Testis (tissue), 3 donors: ENCODE measurements around the gene CHRNA7. TPM values are rescaled to one million over a fixed set of nuclear protein-coding genes. Genes with fewer than 3 reads are reported as not detected.
"Not testable (repeated sequence)": the region's sequence is repeated elsewhere in the genome, so short reads cannot be mapped to it uniquely, and the experiment has no call there.

Experiments
- DNase-seq: peaks from one replicate; pipeline ENCODE4 v3.0.0-alpha.2; 2019
- H3K27ac ChIP-seq, 2 donors: fragments of 200-600 bp; sonication (generic); one replicate each; pipeline ENCODE4 v1.5.1; 2019
- H3K27me3 ChIP-seq: fragments of 200-600 bp; sonication (generic); one replicate; pipeline ENCODE4 v1.5.1; 2019
- H3K36me3 ChIP-seq: fragments of 200-600 bp; sonication (generic); one replicate; pipeline ENCODE4 v1.5.1; 2017; ENCODE audit warnings: low read depth; ENCODE audit errors: missing control alignments
- H3K4me1 ChIP-seq: fragments of 200-600 bp; sonication (generic); one replicate; pipeline ENCODE4 v1.5.1; 2019
- H3K4me3 ChIP-seq, 2 donors: fragments of 200-600 bp; sonication (generic); one replicate each; pipeline ENCODE4 v1.5.1; 2017 to 2019
- H3K9me3 ChIP-seq: fragments of 200-600 bp; sonication (generic); one replicate; pipeline ENCODE4 v1.5.1; 2017
- POLR2A ChIP-seq: fragments of 450-650 bp; IDR thresholded peaks from one replicate; pipeline ENCODE4 v1.6.1; 2017; ENCODE audit warnings: antibody characterized with exemption, mild to moderate bottlenecking, moderate library complexity
- WGBS, 2 donors: methylation state at CpG; one replicate each; pipeline ENCODE4 v1.1.5; 2018; 5-methylcytosine and 5-hydroxymethylcytosine counted together
- intact Hi-C: fragments of 100-400 bp; cut with DNase I; formaldehyde crosslinking; loops from one replicate; pipeline ENCODE4 v1.15.1; 2023; ENCODE audit warnings: low total_unique reads
- polyA plus RNA-seq: library from polyadenylated mRNA; stranded (reverse); fragments of 350-450 nt; fragmentation: Illumina TruSeq; extraction: RNeasy Lipid Tissue Mini Kit (QIAGEN cat#74804); gene quantifications from one replicate; pipeline ENCODE4 v1.2.3, GENCODE V29; 2014; ENCODE audit warnings: low read depth, low replicate concordance; ENCODE audit not compliant: insufficient read depth
- total RNA-seq, 2 donors: library from RNA; depleted of rRNA; stranded (reverse); fragments of >200 nt; gene quantifications; one replicate each; pipeline ENCODE4 v1.2.3, GENCODE V29; 2016

The CHRNA7 gene
- total and polyA plus RNA-seq, 3 donors from 2014 or later = 6.2 to 24.5 (median 17.8) TPM

DNA sequence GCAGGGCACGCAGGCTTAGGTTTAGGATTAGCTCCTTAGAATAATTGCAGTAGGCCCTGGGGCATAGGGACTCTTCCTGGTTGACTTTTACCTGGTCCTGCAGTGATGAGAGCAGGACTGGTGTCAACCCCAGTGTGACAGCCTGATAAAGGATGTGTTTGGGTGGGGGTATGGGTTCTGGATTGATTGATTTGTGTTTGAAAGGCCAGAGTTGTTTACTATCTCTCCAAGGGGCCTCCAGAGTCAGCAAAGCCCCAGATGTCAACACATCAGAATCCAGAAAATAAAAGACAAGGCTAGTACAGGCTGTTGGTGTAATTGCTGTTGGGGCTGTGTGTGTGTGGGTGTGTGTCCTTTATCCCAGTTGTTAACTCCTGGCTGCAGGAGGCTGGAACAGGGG, 122.3 kb downstream of the CHRNA7 start:
- H3K4me3 ChIP-seq = no peak overlapping the region
- WGBS, 2 donors = 88 to 100% methylated on average over 1 of the region's 1 CpG
- DNase-seq = no peak
- intact Hi-C loops = no loop called here
- no peaks in the 10 kb centered on the region for H3K9me3 ChIP-seq
- H3K36me3 ChIP-seq = no peaks in the 10 kb centered on the region
- H3K27me3 ChIP-seq = no peaks in the 10 kb centered on the region
- no peak overlapping the region for H3K27ac ChIP-seq
- no peak for TF ChIP-seq POLR2A
- no peaks in the 10 kb centered on the region for H3K4me1 ChIP-seq

DNA sequence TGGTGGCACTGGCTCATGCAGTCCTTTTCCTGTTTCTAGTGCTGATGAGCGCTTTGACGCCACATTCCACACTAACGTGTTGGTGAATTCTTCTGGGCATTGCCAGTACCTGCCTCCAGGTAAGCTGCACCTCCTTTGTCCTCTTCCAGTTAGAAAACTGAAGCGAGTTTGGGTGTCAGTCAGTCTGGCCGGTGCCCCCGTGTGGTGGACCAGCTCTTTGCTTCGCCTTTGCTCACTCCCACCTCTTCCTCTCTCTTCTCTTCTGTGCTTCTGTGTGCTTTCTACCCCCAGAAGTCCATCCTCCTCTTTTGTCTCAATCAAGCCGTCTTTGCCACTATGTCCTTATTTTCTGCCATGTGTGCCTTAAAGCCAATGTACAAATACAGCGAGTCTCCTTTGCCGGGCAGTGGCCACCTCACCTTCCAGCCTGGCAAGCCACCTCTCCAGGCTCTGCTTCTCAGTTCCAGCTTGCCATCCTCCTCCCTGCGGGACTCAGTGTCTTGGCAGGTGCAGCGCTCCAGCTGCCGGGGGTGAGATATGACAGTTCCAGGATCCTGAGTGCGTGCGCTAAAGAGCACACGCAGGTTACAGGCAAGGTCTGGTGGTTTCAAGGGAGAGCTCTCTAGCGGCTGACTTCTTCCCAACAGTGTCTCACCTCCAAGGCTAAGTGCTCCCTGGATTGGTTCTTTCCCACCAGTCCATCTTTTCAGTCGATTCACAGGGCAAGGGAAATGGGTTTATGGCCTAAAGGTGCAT, 123.7 kb downstream of the CHRNA7 start:
- H3K4me3 ChIP-seq, H3K27ac ChIP-seq, H3K9me3 ChIP-seq, H3K4me1 ChIP-seq, H3K27me3 ChIP-seq, H3K36me3 ChIP-seq, DNase-seq, intact Hi-C loops: not testable (repeated sequence)
- WGBS, 2 donors = no CpG with 5 or more reads among the region's 18 CpGs

DNA sequence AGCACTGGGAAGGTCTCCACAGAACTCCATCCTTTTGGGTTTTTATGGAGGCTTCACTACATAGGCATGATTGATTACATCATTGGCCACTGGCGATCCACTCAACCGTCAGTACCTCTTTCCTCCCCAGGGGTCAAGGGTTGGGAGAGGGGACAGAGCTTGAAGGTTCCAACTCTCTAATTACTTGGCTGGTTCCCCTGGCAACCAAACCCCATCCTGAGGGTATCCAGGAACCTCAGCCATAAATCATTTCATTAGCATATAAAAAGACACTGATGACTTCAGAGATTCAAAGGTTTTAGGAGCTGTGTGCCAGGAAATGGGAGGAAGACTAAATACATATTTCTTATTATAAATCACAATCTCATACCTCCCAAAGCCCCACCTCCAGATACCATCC, 131.8 kb downstream of the CHRNA7 start:
- not testable (repeated sequence) for H3K27me3 ChIP-seq

DNA sequence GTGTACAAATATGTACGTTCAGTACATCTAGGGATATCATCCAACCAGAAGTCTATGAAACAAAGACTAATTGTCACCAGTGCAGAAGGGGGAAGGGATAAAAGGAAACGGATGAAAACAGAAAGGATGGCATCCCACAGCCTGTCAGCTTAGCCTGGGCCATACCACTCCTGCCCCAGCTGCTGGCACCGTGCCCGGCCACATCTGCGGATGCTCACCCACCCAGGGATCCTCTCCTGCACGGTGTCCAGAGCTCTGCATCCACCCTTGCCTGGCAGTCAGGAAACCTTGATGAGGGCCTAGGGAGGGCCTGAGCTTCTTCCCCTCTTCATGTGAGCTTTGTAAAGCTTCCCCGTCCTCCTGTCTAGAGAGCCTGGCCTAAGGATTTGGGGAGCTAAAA, 133.8 kb downstream of the CHRNA7 start:
- H3K4me3 ChIP-seq, H3K4me1 ChIP-seq, H3K27ac ChIP-seq, H3K36me3 ChIP-seq, DNase-seq, H3K9me3 ChIP-seq, H3K27me3 ChIP-seq, intact Hi-C loops: not testable (repeated sequence)
- no CpG with 5 or more reads among the region's 7 CpGs for WGBS, 2 donors

More for the DNA sequence above, 131.8 kb downstream of the CHRNA7 start:
- H3K36me3 ChIP-seq, DNase-seq, H3K27ac ChIP-seq, H3K4me3 ChIP-seq, intact Hi-C loops, H3K9me3 ChIP-seq, H3K4me1 ChIP-seq: not testable (repeated sequence)
- WGBS, 2 donors = no CpG with 5 or more reads among the region's 2 CpGs

DNA sequence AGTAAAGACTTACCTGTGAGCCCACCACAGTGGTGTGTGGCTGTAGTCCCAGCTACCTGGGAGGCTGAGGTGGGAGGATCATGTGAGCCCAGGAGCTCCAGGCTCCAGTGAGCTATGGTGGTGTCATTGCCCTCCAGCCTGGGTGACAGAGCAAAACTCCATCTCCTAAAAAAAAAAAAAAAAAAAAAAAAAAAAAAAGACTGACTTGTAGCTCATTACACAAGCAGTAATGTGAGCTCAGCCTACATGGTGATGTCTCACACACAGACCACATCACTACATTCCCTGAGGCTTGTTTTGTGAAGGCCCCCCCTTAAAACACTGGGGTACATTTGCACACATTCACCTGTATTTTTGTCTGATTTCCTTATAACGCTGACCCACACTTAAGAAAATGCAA, 134.4 kb downstream of the CHRNA7 start:
- not testable (repeated sequence) for H3K27me3 ChIP-seq

DNA sequence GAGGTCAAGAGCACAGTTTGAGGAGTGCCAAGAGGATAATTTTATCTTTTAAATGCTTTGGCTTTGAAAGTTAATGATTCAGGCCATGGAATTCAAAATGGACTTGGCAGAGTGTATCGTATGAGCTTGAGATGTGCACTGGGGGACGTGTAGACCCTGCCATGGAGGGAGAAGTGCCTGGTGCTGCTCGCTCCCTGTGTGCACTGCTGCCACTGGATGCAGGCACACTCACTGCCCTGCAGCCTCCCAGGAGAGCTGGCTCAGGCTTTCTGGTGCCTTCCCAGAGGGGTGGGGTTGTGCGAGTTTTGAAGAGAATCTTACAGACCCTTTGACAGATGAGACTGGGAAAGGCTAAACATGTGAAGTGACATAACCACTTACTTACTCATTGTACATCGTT, 135.5 kb downstream of the CHRNA7 start:
- H3K36me3 ChIP-seq, H3K4me1 ChIP-seq, DNase-seq, H3K27me3 ChIP-seq, intact Hi-C loops, H3K4me3 ChIP-seq, H3K9me3 ChIP-seq, H3K27ac ChIP-seq: not testable (repeated sequence)
- WGBS, 2 donors = 80% methylated on average over 1 of the region's 5 CpGs; no CpG with 5 or more reads in 1 of the 2 donors

More for the DNA sequence above, 134.4 kb downstream of the CHRNA7 start:
- WGBS, 2 donors = no CpG with 5 or more reads among the region's 1 CpG
- H3K9me3 ChIP-seq, H3K4me3 ChIP-seq, H3K27ac ChIP-seq, DNase-seq, H3K36me3 ChIP-seq, H3K4me1 ChIP-seq, intact Hi-C loops: not testable (repeated sequence)

DNA sequence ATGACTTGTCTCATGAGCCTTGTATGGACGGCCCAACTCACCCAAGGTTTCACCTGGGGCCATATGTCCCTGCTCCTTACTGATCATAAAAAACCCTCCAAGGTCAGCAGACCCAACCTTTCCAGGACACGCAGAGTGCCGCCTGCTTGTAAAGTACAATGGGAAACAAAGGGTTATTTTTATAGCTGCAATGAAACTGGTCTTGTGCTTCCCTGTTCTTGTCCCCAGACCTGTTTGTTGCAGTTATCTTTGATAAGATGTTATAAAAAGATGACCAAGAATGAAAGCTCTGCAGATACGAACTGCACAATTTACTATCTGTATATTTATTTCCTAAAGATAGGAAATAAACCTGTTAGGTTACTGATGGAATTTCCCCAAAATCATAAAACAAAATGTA, 136.0 kb downstream of the CHRNA7 start:
- 89 to 92% methylated on average over 3 to 4 of the region's 4 CpGs for WGBS, 2 donors
- intact Hi-C loops, H3K4me1 ChIP-seq, H3K36me3 ChIP-seq, H3K9me3 ChIP-seq, H3K4me3 ChIP-seq, H3K27me3 ChIP-seq, DNase-seq, H3K27ac ChIP-seq: not testable (repeated sequence)

DNA sequence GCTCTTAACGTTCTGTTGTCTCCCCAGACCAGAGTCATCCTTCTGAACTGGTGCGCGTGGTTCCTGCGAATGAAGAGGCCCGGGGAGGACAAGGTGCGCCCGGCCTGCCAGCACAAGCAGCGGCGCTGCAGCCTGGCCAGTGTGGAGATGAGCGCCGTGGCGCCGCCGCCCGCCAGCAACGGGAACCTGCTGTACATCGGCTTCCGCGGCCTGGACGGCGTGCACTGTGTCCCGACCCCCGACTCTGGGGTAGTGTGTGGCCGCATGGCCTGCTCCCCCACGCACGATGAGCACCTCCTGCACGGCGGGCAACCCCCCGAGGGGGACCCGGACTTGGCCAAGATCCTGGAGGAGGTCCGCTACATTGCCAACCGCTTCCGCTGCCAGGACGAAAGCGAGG, 137.6 kb downstream of the CHRNA7 start:
- not testable (repeated sequence) for H3K4me1 ChIP-seq, DNase-seq

DNA sequence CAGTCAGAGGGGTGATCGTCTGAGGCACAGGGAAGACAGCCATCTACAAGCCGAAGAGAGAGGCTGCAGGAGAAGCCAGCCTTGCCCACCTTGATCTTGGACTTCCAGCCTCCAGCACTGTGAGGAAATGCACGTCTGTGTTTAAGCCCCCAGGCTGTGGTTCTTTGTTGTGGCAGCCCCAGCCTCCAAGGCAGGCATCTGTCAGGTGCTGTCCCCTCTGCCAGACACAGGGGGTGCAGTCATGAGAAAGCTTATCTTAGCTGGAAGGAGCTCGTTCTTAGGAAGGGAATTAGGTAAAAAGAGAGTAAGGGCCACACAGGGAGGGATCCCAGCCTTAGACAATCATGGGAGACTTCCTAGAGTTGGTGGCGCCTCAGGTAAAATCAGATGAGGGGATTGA, 150.3 kb downstream of the CHRNA7 start:
- DNase-seq, H3K4me1 ChIP-seq, H3K27me3 ChIP-seq, H3K4me3 ChIP-seq, H3K27ac ChIP-seq, H3K36me3 ChIP-seq, H3K9me3 ChIP-seq, intact Hi-C loops: not testable (repeated sequence)
- WGBS, 2 donors = no CpG with 5 or more reads among the region's 5 CpGs

More for the DNA sequence above, 137.6 kb downstream of the CHRNA7 start:
- H3K27ac ChIP-seq, intact Hi-C loops, H3K27me3 ChIP-seq, H3K9me3 ChIP-seq, H3K4me3 ChIP-seq, H3K36me3 ChIP-seq: not testable (repeated sequence)
- no CpG with 5 or more reads among the region's 35 CpGs for WGBS, 2 donors

DNA sequence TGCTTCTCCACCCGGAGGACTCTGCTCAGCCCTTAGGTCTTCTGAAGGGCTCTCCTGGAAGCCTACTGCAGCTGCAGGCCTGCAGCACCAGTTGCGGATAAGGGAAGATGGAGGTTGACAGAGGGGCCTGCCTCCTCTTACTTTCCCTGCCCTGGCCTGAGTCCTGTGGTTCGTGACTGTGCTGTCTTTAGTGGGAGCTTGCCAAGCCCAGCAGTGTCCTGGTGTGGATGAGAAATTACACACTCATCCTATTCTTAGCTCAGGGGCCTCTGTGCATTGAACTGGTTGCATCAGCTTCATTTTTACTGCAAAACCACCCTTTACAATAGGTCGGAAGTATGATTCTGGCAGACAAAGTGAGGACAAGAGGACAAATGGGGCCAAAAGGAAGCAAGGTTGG, 163.5 kb downstream of the CHRNA7 start:
- H3K4me1 ChIP-seq, H3K4me3 ChIP-seq, H3K9me3 ChIP-seq, H3K36me3 ChIP-seq, intact Hi-C loops, H3K27me3 ChIP-seq, DNase-seq, H3K27ac ChIP-seq: not testable (repeated sequence)
- no CpG with 5 or more reads among the region's 4 CpGs for WGBS, 2 donors

DNA sequence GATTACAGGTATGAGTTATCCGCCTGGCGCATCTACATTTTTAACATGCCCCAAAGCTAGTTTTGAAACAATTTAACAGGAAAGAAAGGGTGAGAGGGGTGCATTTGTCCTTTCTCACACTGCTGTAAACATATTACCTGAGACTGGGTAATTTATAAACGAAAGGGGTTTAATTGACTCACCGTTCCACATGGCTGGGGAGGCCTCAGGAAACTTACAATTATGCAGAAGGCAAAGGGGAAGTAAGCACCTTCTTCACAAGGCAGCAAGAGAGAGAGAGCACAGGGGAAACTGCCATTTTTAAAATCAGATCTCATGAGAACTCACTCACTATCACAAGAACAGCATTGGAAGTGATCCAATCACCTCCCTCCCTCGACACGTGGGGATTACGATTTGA, 165.9 kb downstream of the CHRNA7 start:
- H3K27me3 ChIP-seq, H3K9me3 ChIP-seq, H3K36me3 ChIP-seq, H3K27ac ChIP-seq, H3K4me3 ChIP-seq, intact Hi-C loops, DNase-seq, H3K4me1 ChIP-seq: not testable (repeated sequence)
- WGBS, 2 donors = no CpG with 5 or more reads among the region's 7 CpGs

DNA sequence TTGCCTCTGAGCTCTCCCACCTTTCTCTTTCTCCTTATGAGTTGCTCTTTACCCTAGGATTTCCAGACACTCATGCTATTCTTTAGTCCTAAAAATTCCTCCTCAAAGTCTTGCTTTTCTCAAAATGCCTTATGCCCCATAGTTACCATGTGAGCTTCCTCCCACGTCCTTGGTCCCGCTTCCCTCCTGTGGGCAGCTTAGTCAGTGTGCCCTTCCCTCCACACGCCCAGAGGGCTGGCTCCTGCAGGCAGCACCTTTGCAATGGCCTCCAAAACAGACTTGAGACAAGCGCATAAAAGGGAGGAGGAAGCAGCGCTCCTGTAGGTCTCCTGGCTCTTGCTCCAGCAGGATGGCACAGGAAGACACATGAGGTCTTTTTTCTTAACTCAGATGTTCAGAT, 168.6 kb downstream of the CHRNA7 start:
- H3K27ac ChIP-seq, intact Hi-C loops, DNase-seq: not testable (repeated sequence)

More for the DNA sequence above, 168.6 kb downstream of the CHRNA7 start:
- not testable (repeated sequence) for H3K9me3 ChIP-seq, H3K4me3 ChIP-seq, H3K4me1 ChIP-seq, H3K36me3 ChIP-seq, H3K27me3 ChIP-seq
- no CpG with 5 or more reads among the region's 5 CpGs for whole genome bisulfite sequencing, 2 donors
